GM19025 (cell line): Measurements from ENCODE around the gene SUPV3L1.

Source experiments
- ATAC-seq: cut with Tn5 transposase; IDR thresholded peaks from one replicate; pipeline ENCODE4 v1.9.1; 2021; ENCODE audit warnings: mild to moderate bottlenecking, low read depth, moderate library complexity; ENCODE audit not compliant: unreplicated experiment

The SUPV3L1 gene

DNA sequence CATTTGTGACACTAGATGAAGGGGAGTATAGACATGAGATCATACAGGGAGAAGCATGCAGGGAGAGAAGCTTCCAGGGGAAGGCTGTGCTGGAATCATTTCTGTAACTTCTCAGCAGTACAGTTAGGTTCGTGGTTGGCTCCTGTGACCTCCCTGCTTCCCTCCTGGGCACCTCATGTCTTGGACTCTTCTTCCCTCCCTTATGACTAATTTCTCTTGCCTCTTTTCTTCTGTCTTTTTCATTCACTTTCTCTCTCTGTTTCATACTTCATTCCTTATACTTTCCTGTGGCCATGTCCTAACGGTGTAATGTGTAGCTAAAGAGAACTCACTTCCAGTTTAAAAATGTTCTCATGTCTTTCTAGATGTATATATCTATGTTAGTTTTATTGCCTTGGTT, 21.0 kb downstream of the SUPV3L1 start:
- ATAC-seq = no peak

- no peak for ATAC-seq
Measured at GRCh38 chr10:69202332-69202731, 22.3 kb downstream of the SUPV3L1 start.

DNA sequence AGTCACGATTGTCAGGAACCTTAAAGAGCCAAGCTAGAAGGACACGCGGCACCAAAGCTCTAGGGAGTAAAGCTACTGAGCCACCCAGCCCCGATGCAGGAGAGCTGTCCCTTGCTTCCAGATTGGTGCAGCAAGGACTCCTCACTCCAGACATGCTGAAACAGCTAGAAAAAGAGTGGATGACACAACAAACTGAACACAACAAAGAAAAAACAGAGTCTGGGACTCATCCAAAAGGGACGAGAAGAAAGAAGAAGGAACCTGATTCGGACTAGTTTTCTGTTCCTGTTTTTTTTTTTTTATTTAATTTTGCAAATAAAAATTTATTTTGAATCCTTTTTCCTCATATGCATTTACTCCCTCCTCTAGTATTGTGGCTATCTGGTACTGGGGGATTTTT, 28.7 kb downstream of the SUPV3L1 start:
- ATAC-seq = no peak

DNA sequence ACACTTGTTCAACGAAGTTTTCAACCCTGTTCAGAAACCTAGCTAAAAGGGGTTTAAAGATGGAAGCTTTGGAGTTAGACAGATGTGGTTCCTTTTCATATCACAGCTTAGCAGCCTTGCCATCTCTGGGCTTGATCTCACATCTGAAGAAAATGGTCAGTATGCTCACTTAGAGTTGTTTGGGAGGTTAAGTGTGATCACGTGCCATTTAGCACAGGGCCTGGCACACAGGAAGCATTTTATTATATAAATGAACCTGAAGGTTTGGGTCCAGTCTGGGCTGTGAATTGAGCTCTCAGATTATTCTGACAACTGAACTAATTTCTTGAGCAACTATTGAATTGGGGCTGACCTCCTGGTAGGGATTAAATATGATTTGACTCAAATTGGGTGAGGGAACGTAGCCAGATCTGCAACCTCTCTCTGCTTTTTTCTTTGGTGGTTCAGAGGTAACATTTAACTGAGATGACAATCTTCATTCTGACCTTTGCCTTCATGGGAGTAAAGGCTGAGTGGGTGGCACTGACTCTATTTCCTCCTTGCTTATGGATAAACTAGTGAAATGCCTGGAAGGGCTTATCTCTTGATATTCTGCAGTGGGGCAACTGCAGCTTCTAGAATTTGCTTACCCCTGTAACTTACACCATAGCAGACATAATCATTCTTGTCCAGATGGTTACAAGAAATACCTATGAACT, 29.9 kb downstream of the SUPV3L1 start:
- ATAC-seq = no peak

DNA sequence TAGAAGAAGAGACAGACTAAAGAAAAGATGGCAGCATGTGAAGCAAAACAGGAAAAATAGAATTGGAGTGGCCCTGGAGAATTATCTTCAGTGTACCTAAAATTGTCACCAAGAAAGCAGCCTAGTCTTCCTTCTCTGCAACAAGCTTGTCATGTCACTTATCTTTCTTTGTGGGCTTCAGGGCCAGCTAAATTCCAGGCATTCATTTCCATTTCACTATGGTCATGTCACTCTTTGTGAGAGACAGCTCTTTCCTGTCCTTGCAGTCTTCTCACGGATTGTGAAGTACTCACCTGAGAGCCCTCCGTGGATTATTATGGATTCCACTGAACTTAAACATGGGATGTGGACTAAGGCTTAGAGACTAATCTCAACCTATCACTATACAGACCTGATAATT, 31.1 kb downstream of the SUPV3L1 start:
- no peak for ATAC-seq

GRCh38 chr10:69211524-69211923, 31.5 kb downstream of the SUPV3L1 start:
- no peak for ATAC-seq

GRCh38 chr10:69213591-69214311, 33.7 kb downstream of the SUPV3L1 start:
- no peak for ATAC-seq

DNA sequence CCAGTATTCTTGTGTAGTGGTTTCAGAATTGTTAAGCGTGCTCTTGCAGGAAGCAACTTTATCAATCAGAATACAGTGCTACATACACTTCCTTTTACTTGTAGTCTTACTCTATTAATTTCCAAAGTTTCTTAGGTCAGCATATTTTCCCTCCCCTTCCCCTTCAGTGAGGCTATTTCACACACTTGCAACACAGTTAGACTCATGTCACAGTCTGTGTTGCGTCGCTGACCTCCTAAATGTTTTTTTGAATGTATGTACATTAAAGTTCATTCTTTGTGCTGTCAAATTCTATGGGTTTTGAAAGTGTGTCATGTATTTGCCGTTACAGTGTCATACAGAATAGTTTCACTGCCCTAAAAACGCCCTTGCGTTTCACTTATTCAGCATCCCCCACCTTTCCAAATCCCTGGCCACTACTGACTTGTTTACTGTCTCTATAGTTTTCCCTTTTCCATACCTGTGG, 34.7 kb downstream of the SUPV3L1 start:
- no peak for ATAC-seq

GRCh38 chr10:69215405-69216171, 35.6 kb downstream of the SUPV3L1 start:
- ATAC-seq = no peak

GRCh38 chr10:69216577-69217118, 36.6 kb downstream of the SUPV3L1 start:
- ATAC-seq = no peak

GRCh38 chr10:69217119-69217754, 37.2 kb downstream of the SUPV3L1 start:
- no peak for ATAC-seq

DNA sequence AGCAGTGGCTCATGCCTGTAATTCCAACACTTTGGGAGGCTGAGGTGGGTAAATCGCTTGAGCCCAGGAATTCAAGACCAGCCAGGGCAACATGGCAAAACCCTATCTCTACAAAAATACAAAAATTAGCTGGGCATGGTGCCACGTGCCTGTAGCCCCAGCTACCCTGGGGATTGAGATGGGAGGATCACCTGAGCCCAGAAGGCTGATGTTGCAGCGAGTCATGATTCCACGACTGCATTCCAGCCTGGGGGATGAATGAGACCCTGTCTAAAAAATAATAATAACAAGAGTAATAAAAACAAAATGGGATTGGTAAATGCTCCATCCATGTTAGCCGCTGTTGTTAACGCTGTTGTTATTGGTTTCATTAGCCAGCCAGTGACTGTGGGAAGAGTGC, 38.8 kb downstream of the SUPV3L1 start:
- ATAC-seq = no peak

DNA sequence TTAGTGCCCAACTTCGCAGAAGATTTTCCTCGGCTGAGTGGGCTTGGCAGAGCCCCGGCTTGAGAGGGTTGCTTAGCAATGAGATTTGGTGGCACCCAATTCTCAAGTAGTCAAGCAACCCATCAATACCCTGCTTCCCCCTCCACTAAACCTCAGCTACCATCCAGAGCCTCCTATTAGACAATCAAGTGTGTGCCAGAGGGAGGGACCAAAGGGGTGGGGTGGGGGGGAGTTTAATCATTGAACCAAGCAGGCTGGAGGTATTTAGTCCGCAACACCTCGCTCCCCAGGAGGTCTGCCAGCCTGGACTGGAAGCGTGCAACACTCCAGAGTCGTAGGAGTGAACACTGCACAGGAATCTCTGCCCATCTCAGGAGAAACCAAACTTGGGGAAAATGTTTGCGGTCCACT, 40.0 kb downstream of the SUPV3L1 start, which contains the start of gene HKDC1:
Gene HKDC1 (plus strand): TSS at position 292 of the 411 bp plus-strand sequence. CDS start 104 bp downstream, at position 396.
- no peak for ATAC-seq

GRCh38 chr10:69220507-69220906, 40.5 kb downstream of the SUPV3L1 start:
- no peak for ATAC-seq

GRCh38 chr10:69222157-69223027, 42.4 kb downstream of the SUPV3L1 start:
- peak; percentile 97 for ATAC-seq

GRCh38 chr10:69223028-69223342, 43.0 kb downstream of the SUPV3L1 start:
- no peak for ATAC-seq

DNA sequence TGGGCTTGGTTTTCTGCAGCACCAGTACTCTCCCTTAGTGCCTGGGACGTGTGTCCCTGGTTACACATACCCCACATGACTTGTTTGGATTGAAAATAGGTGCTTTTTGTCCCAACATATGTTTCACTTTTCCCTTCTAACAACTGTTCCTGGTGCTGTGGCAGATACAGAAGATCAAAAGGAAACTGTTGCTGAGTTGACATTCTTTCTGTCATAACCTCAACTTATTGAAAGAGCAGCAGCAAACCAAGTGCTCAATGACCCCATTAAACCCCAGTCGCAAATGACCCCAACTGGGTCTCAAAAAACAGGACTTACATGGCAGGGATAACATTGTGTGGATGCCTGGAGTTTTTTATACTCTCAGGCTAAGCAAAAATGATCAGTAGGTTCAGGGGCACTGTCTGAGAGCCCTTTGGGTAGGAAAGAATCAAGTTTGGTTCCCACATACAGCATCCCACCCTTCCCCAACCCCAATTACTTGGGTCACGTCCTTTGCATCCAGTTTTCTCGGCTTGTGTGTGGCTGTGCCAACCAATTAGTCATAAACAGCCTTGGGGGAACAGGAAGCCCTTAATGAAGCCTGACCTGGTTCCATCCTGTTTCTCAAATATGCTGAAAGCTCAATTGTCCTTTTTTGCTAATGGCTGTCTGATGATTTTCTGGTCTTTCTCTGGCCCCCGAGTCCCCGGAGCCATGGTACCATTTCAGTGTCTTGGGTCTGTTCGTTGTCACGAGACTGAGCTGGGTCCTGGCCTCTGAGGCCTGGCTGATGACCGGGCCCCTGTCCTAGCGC, 45.0 kb downstream of the SUPV3L1 start:
- no peak for ATAC-seq

GRCh38 chr10:69225681-69226080, 45.6 kb downstream of the SUPV3L1 start:
- no peak for ATAC-seq

DNA sequence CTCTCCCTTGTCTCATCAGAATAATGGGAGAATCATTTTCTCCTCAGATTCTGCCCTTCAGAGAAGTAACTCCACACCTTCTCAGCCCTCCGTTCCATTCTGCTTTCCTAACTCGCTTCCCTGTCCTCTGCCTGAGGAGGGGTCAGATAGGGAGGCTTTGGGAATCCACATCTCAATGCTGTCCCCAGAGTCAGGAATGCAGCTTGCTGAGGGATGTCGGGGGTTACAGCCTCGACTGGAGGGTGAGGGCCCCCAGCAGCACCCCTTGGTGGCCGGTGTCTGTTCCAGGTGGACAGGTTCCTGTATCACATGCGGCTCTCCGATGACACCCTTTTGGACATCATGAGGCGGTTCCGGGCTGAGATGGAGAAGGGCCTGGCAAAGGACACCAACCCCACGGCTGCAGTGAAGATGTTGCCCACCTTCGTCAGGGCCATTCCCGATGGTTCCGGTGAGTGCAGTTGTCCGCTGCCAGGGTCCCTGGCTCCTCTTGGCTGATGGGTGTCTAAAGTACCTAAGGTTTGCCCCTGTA, 47.0 kb downstream of the SUPV3L1 start:
- ATAC-seq = no peak
